Measurements from ENCODE around the gene RNF187. TPM values are rescaled to one million over a fixed set of nuclear protein-coding genes. Genes with fewer than 3 reads are reported as not detected.

The RNF187 gene
- total and polyA plus RNA-seq, 2 of the 4 experiments (the other 2 are of a cell fraction), result 14.0 to 55.4 TPM

GRCh38 chr1:228463559-228464455, 23.4 kb upstream of the RNF187 start:
- TF ChIP-seq MAFK (IDR thresholded peaks at IDR 0.05; ENCODE audit: low read depth, low read length) (no peak), CEBPB (IDR thresholded peaks at IDR 0.05; ENCODE audit: low read depth, low read length) (peak; percentile 53)
- peak; percentile 4; the same call in 1 of the 2 replicates for ATAC-seq (ENCODE audit: low read depth)
- POLR2A ChIA-PET (ENCODE audit: unreplicated experiment), result interaction anchor here (0.6 kb wide), 1 partner anchor 59 kb away, joined by 3 read pairs; no protein-coding TSS in a partner anchor

More at GRCh38 chr1:228463559-228464455, 23.4 kb upstream of the RNF187 start:
- H2AK9ac ChIP-seq (replicated peaks; ENCODE audit: low read depth, low read length, poor library complexity), result no peak overlapping the region
- peaks cover 0 to 10% of the 10 kb centered on the region in 2 experiments; a peak in 2 of 4 replicates for H3K79me1 ChIP-seq (ENCODE audit: low read depth in 1 of 2, low read length in 2 of 2)
- no peak overlapping the region for H3K4ac ChIP-seq (ENCODE audit: low read depth, low read length)
- 0 out of 2 replicates have a peak overlapping the region, but pooled peaks have one; percentile 3 for H3K4me3 ChIP-seq (ENCODE audit: insufficient read depth, low read depth, low read length)
- no peak overlapping the region for H2BK5ac ChIP-seq (ENCODE audit: low read depth, low read length, poor library complexity, severe bottlenecking)
- peak overlapping the region; percentile 25; the same call in 1 of the 2 replicates for H3K4me2 ChIP-seq (ENCODE audit: low read depth, low read length)
- H3K14ac ChIP-seq (replicated peaks; ENCODE audit: low read depth, low read length), result no peak overlapping the region
- no peak overlapping the region for H3K18ac ChIP-seq (ENCODE audit: low read depth, low read length)
- dilution Hi-C loops (cut with HindIII; ENCODE audit: low sequenced_read_pairs, unreplicated experiment), result no loop called here
- CTCF ChIA-PET, result interaction anchor here (1.2 kb wide), 2 partner anchors 15 to 71 kb away, joined by 3 to 4 read pairs; no protein-coding TSS in a partner anchor
- H2BK120ac ChIP-seq (ENCODE audit: low read depth, low read length), result no peak overlapping the region
- H4K8ac ChIP-seq (ENCODE audit: low read depth in 2 of 2, low read length in 2 of 2), result no peak overlapping the region
- H3K27ac ChIP-seq (ENCODE audit: insufficient read depth, low read length), result no peak overlapping the region
- no peak overlapping the region for H4K5ac ChIP-seq (ENCODE audit: low read depth, low read length)
- in situ Hi-C loops (cut with MboI; ENCODE audit: low sequenced_read_pairs), result no loop called here
- H4K91ac ChIP-seq (ENCODE audit: insufficient read depth, low read depth, low read length), result no peak overlapping the region
- H3K9me1 ChIP-seq (ENCODE audit: insufficient read depth, low read length), result no peaks in the 10 kb centered on the region
- H3K36me3 ChIP-seq (ENCODE audit: control insufficient read depth, insufficient read depth, low read length), result no peaks in the 10 kb centered on the region
- H2BK20ac ChIP-seq (ENCODE audit: low read depth, low read length), result no peak overlapping the region
- peak overlapping the region; percentile 92 for H2AFZ ChIP-seq (replicated peaks; ENCODE audit: low read length, poor library complexity)
- H2BK15ac ChIP-seq (ENCODE audit: low read depth, low read length), result no peak overlapping the region
- H2AK5ac ChIP-seq (ENCODE audit: low read depth, low read length), result no peak overlapping the region
- BruUV-seq (replicated peaks), result no TSS peak
- peaks cover 2% of the 10 kb centered on the region; the same call in 1 of the 2 replicates for H3K4me1 ChIP-seq (ENCODE audit: control insufficient read depth, insufficient read depth, low read length)
- H3K23ac ChIP-seq (ENCODE audit: low read depth, low read length), result no peak overlapping the region
- WGBS, 2 experiments (ENCODE audit: extremely low coverage in 2 of 2, insufficient read length in 1 of 2), result 6% methylated on average over 12 of the region's 56 CpGs; no CpG with 5 or more reads in 1 of the 2 experiments
- intact Hi-C loops (cut with micrococcal nuclease), result no loop called here
- no peaks in the 10 kb centered on the region for H3K9me3 ChIP-seq (ENCODE audit: control insufficient read depth, insufficient read depth, low read length)
- H3K56ac ChIP-seq (ENCODE audit: extremely low read depth, insufficient read depth, low read length), result no peak overlapping the region
- H4K20me1 ChIP-seq (ENCODE audit: insufficient read depth, low read length), result no peaks in the 10 kb centered on the region
- DNase-seq, result peak; percentile 4
- H3K27me3 ChIP-seq (ENCODE audit: control insufficient read depth, insufficient read depth, low read length), result peaks cover 19% of the 10 kb centered on the region
- H3K9ac ChIP-seq (ENCODE audit: low read depth, low read length), result no peak overlapping the region
